GM12878 (cell line): ENCODE measurements around the gene RHOB. TPM values are rescaled to one million over a fixed set of nuclear protein-coding genes. Genes with fewer than 3 reads are reported as not detected.

Experiments used
- ATAC-seq: fragments of 200-7000 bp; cut with Tn5 transposase; 3 replicates; pipeline ENCODE4 v1.9.1; 2020; ENCODE audit warnings: mild to moderate bottlenecking, moderate library complexity
- BruUV-seq: library from RNA; stranded (reverse); fragments of 400-500 nt; replicated peaks from 2 replicates; lab custom pipeline; 2021; lab: Mats Ljungman, UMichigan
- CTCF ChIA-PET: fragments of 300-600 bp; sonication (Branson Sonifier 250); formaldehyde crosslinking; extraction: SDS; loops from one replicate; lab custom pipeline; 2021; ENCODE audit warnings: inconsistent platforms; lab: Yijun Ruan, JAX
- POLR2A ChIA-PET: fragments of 350-600 bp; formaldehyde crosslinking; extraction: SDS; loops from one replicate; lab custom pipeline; 2021; ENCODE audit warnings: inconsistent platforms; lab: Charles Lee
- RAD21 ChIA-PET: fragments of 300-600 bp; sonication (Branson Sonifier 250); formaldehyde crosslinking; loops from one replicate; lab custom pipeline; 2023; ENCODE audit warnings: antibody characterized with exemption; ENCODE audit not compliant: unreplicated experiment; lab: Charles Lee
- SMC1A ChIA-PET: fragments of 300-600 bp; sonication (Branson Sonifier 250); formaldehyde crosslinking; loops from one replicate; lab custom pipeline; 2023; ENCODE audit not compliant: unreplicated experiment, uncharacterized antibody; lab: Charles Lee
- DNase-seq: peaks from one replicate; pipeline ENCODE4 v3.0.0-alpha.2; 2011; ENCODE audit warnings: low read depth, low spot score
- FAIRE-seq: peaks from 3 replicates; lab custom pipeline; 2011; peaks lifted over from hg19 to GRCh38; lab: Jason Lieb, UNC
- H2AFZ ChIP-seq: 2 replicates; pipeline ENCODE4 v1.6.0; 2011; ENCODE audit warnings: low read depth, low read length, control low read depth; ENCODE audit not compliant: control insufficient read depth
- H3K27ac ChIP-seq: 2 replicates; pipeline ENCODE4 v1.5.1; 2011; ENCODE audit warnings: control low read depth; ENCODE audit not compliant: control insufficient read depth, insufficient read depth
- H3K27me3 ChIP-seq, 2 experiments: replicated peaks in 1 of 2; 2 replicates each; pipeline versions ENCODE4 v1.6.0 to v1.6.1; 2011; ENCODE audit warnings: low read length in 1 of 2; ENCODE audit not compliant: control insufficient read depth in 2 of 2, insufficient read depth in 2 of 2
- H3K36me3 ChIP-seq, 2 experiments: 2 replicates each; pipeline ENCODE4 v1.5.1; 2011; ENCODE audit warnings: low read length in 1 of 2; ENCODE audit not compliant: control insufficient read depth in 2 of 2, insufficient read depth in 2 of 2
- H3K4me1 ChIP-seq: 2 replicates; pipeline ENCODE4 v1.6.1; 2011; ENCODE audit warnings: mild to moderate bottlenecking, low read length, moderate library complexity, mixed read lengths; ENCODE audit not compliant: control insufficient read depth, insufficient read depth
- H3K4me2 ChIP-seq: 2 replicates; pipeline ENCODE4 v1.6.0; 2011; ENCODE audit warnings: control low read depth; ENCODE audit not compliant: control insufficient read depth, insufficient read depth
- H3K4me3 ChIP-seq: fragments of 200-600 bp; sonication (generic); 2 replicates; pipeline ENCODE4 v1.5.1; 2016
- H3K79me2 ChIP-seq: 2 replicates; pipeline ENCODE4 v1.6.0; 2011; ENCODE audit warnings: low read length; ENCODE audit not compliant: control insufficient read depth, insufficient read depth
- H3K9ac ChIP-seq: 2 replicates; pipeline ENCODE4 v1.8.0; 2011; ENCODE audit warnings: low read length, control low read depth, mixed read lengths; ENCODE audit not compliant: control insufficient read depth, insufficient read depth
- H3K9me3 ChIP-seq: replicated peaks from 3 replicates; pipeline ENCODE4 v1.5.1; 2011; ENCODE audit warnings: mild to moderate bottlenecking, low read length; ENCODE audit not compliant: control insufficient read depth, insufficient read depth
- H4K20me1 ChIP-seq: 2 replicates; pipeline ENCODE4 v1.6.0; 2011; ENCODE audit not compliant: control insufficient read depth, insufficient read depth
- CTCF ChIP-seq, 3 experiments: IDR thresholded peaks in 2 of 3; conservative IDR thresholded peaks in 1 of 3; 2 replicates each; pipeline ENCODE4 v1.5.1; 2011; ENCODE audit warnings: low read depth in 3 of 3, low read length in 3 of 3, mild to moderate bottlenecking in 3 of 3, control low read depth in 2 of 3, moderate library complexity in 2 of 3, inconsistent platforms in 1 of 3, mixed read lengths in 1 of 3; ENCODE audit not compliant: control insufficient read depth in 2 of 3, insufficient read depth in 1 of 3; ENCODE audit errors: extremely low read depth in 1 of 3
- ELK1 ChIP-seq: IDR thresholded peaks from 2 replicates; pipeline ENCODE4 v1.6.1; 2012; ENCODE audit warnings: low read depth, low read length, improper control_type of control experiment
- NR2C1 ChIP-seq: fragments of 450-650 bp; IDR thresholded peaks from 2 replicates; pipeline ENCODE4 v1.6.1; 2017; ENCODE audit warnings: antibody characterized with exemption, mild to moderate bottlenecking, moderate library complexity
- SMARCA5 ChIP-seq: fragments of 450-650 bp; IDR thresholded peaks from 2 replicates; pipeline ENCODE4 v1.6.1; 2017; ENCODE audit warnings: mild to moderate bottlenecking
- SMC3 ChIP-seq: IDR thresholded peaks from 2 replicates; pipeline ENCODE4 v1.6.1; 2011; ENCODE audit warnings: low read length, improper control_type of control experiment, borderline replicate concordance
- YBX1 ChIP-seq: fragments of 450-650 bp; IDR thresholded peaks from 2 replicates; pipeline ENCODE4 v1.6.1; 2016; ENCODE audit warnings: antibody characterized with exemption
- WGBS: methylation state at CpG from one replicate; pipeline ENCODE4 v1.1.6; 2016; ENCODE audit warnings: low lambda C conversion rate; ENCODE audit not compliant: insufficient replicate concordance, insufficient coverage; ENCODE audit errors: missing lambda C conversion rate; 5-methylcytosine and 5-hydroxymethylcytosine counted together
- in situ Hi-C: fragments of 300-500 bp; cut with MboI; formaldehyde crosslinking; loops from 9 replicates; pipeline ENCODE4 v1.14.3; 2018; ENCODE audit warnings: mixed read lengths
- intact Hi-C: fragments of 100-400 bp; cut with micrococcal nuclease; formaldehyde crosslinking; loops from one replicate; pipeline ENCODE4 v1.14.2; 2022; ENCODE audit not compliant: unreplicated experiment
- polyA plus RNA-seq, 11 experiments: library from polyadenylated mRNA; depleted of rRNA in 4 of 11; unstranded in 6 of 11; stranded (reverse) in 5 of 11; fragments of >200 nt; fragmentation: Nextera tagmentation in 4 of 11; fragmentation: Illumina TruSeq in 1 of 11; extraction: Ambion mirVana in 4 of 11; extraction: Trizol in 1 of 11; gene quantifications; 1 replicate in 1 of 11; 2 replicates in 10 of 11; pipeline versions ENCODE4 v1.2.1 to v1.2.3, GENCODE V29; 2011 to 2016; ENCODE audit warnings: inconsistent platforms in 2 of 11, missing spikeins in 2 of 11, low read depth in 1 of 11
- total RNA-seq, 4 experiments: library from RNA; depleted of rRNA in 3 of 4; stranded (reverse); fragments of >200 nt in 3 of 4; fragmentation: Illumina TruSeq in 1 of 4; extraction: Trizol in 1 of 4; gene quantifications; 2 replicates each; pipeline versions ENCODE4 v1.2.1 to v1.2.3, GENCODE V29; 2013 to 2021

Gene RHOB
- total and polyA plus RNA-seq, 10 of the 15 experiments (the other 5 are each of a cell fraction or from before 2014, with no cell fraction given), result 0.03 to 4.5 (median 1.2) TPM

- no TSS peak for BruUV-seq
- Histone ChIP-seq H3K4me2 (no peak overlapping the region), H3K4me1 (no peaks in the 10 kb centered on the region; the same call in 1 of the 2 replicates), H3K9ac (no peak overlapping the region), H3K4me3 (no peak overlapping the region), H2AFZ (no peak overlapping the region), H3K79me2 (no peaks in the 10 kb centered on the region), H3K27ac (no peak overlapping the region), H3K9me3 (no peaks in the 10 kb centered on the region)
- ATAC-seq (no peak), FAIRE-seq (no peak), DNase-seq (no peak)
- ChIA-PET RAD21 (interaction anchor here (1.0 to 2.3 kb wide), 2 partner anchors 9 to 73 kb away, joined by 3 to 5 read pairs; no protein-coding TSS in a partner anchor), CTCF (interaction anchor here (1.0 to 1.8 kb wide), 2 partner anchors 72 to 189 kb away, joined by 4 to 13 read pairs; no protein-coding TSS in a partner anchor), POLR2A (no interaction called here)
- intact Hi-C loops, result no loop called here
- WGBS, result 13% methylated on average over 3 of the region's 3 CpGs
- in situ Hi-C loops, result no loop called here
- TF ChIP-seq CTCF (IDR thresholded peaks at IDR 0.05 in 2 of 3, conservative IDR thresholded peaks at IDR 0.05 in 1 of 3; ENCODE audit: control insufficient read depth in 2 of 3, extremely low read depth in 1 of 3, insufficient read depth in 1 of 3, low read depth in 3 of 3, low read length in 3 of 3) (no peak), YBX1 (no peak), ELK1 (no peak), SMC3 (no peak), NR2C1 (no peak), SMARCA5 (no peak)
- TF ChIP-seq, all 136 proteins: peak for 0
- SMC1A ChIA-PET, result interaction anchor here (1.1 to 1.5 kb wide), 4 partner anchors 9 to 181 kb away, joined by 3 to 6 read pairs (median 4); no protein-coding TSS in a partner anchor
- Histone ChIP-seq H4K20me1 (no peaks in the 10 kb centered on the region), H3K36me3 (no peaks in the 10 kb centered on the region), H3K27me3 (peaks cover 0 to 1% of the 10 kb centered on the region in 2 experiments; a peak in 2 of 4 replicates)
These were observed 6.2 kb downstream of the RHOB start for GRCh38 chr2:20453087-20453486.
